Suprapubic skin (tissue), 3 donors: Measurements from ENCODE around the gene CLSTN3.

Source experiments
- CTCF ChIP-seq, 2 donors: fragments of 200-600 bp in 1 of 2; fragments of 450-650 bp in 1 of 2; sonication (generic) in 1 of 2; IDR thresholded peaks; one replicate each; pipeline ENCODE4 v1.5.1; 2016 to 2019; ENCODE audit warnings: antibody characterized with exemption in 2 of 2, mild to moderate bottlenecking in 1 of 2, moderate library complexity in 1 of 2
- POLR2AphosphoS5 ChIP-seq, 3 donors: sonication (generic); formaldehyde crosslinking; IDR thresholded peaks; one replicate each; pipeline ENCODE4 v1.6.1; 2017; ENCODE audit warnings: antibody characterized with exemption in 3 of 3

- TF ChIP-seq POLR2AphosphoS5 (IDR thresholded peaks at IDR 0.05) = no peak
- TF ChIP-seq CTCF (IDR thresholded peaks at IDR 0.05) = no peak
These were observed 50.5 kb downstream of the CLSTN3 start for GRCh38 chr12:7180685-7181084.
